ENCODE results near the gene SPATA24. TPM values are rescaled to one million over a fixed set of nuclear protein-coding genes. Genes with fewer than 3 reads are reported as not detected.
"Not testable (repeated sequence)": the region's sequence is repeated elsewhere in the genome, so short reads cannot be mapped to it uniquely, and the experiment has no call there.

Gene SPATA24
- polyA plus RNA-seq, 10 donors = 7.4 to 10.8 (median 10.3) TPM

GRCh38 chr5:139419226-139420192 is 15.6 kb upstream of the SPATA24 start:
- DNase-seq = no peak

GRCh38 chr5:139418793-139419192 is 14.9 kb upstream of the SPATA24 start:
- DNase-seq = no peak

- DNase-seq = peak in 2 of 3 donors; percentile 45 to 65
These were observed 13.3 kb upstream of the SPATA24 start for GRCh38 chr5:139417214-139417613.

DNA sequence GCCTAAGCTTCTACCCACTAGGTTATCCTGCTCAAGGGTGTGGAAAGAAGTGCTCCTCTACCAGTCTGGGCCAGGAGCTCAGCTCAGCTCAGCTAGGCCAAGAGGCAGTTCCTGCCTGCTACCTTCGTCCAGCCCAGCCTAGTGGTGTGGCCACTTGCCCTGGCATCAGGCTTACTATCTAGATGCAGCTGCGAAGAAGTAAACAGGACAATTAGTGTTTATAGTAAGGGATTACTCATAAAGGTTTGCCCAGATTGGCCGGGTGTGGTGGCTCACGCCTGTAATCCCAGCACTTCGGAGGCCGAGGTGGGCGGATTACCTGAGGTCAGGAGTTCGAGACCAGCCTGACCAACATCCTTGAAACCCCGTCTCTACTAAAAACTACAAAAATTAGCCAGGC is 12.8 kb upstream of the SPATA24 start:
- DNase-seq = no peak

DNA sequence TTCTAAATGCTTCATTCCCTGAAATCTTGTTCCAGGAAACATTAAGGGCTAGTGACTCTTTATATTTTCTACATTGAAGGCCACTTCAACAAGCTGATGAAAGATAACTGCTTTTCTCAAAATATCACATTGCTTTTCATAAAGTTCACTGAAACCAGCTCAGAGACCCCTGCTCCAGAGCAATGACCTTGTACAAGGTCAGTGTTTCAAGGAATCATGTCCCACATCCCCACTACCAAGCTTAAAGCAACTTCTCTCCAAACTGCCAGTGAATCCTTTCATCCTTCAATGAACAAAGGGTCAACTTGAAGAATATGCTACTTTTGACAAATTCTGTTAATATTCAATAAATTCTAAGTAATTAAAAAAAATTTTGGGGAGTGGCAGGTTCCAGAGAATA is 12.0 kb upstream of the SPATA24 start:
- no peak for DNase-seq

- DNase-seq = peak in 1 of 3 donors; percentile 39
These were observed 11.5 kb upstream of the SPATA24 start for GRCh38 chr5:139415221-139415861.

DNA sequence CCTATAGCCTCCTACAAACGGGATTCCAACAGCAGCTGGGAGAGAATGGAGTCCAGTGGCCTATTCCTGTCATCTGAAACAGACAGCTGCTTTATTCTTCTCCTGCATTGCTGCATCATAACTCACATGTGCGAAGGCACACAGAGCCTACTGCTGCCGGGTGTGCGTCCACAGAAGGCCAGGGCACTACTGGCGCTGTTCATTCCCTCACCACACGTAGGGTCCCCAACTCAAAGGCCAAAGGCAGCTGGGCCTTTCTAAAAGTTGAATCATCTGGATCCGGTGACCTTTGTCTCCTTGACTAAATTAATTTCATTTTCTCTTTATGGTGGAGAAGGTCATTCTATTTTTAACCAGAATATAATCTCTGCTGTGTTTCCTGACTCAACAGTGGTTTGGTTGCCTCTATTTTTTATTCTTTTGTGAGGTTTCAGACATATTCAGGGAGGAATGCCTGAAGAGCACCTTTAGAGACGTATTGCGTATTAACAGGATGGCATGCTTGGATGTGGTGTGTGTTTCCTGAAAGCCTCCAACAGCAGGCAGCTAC is 10.8 kb upstream of the SPATA24 start:
- peak; percentile 47 to 71 (median 69) for DNase-seq

- DNase-seq = no peak
These were observed 10.1 kb upstream of the SPATA24 start for GRCh38 chr5:139413963-139414362.

GRCh38 chr5:139413153-139413552 is 9.3 kb upstream of the SPATA24 start:
- DNase-seq = no peak

DNA sequence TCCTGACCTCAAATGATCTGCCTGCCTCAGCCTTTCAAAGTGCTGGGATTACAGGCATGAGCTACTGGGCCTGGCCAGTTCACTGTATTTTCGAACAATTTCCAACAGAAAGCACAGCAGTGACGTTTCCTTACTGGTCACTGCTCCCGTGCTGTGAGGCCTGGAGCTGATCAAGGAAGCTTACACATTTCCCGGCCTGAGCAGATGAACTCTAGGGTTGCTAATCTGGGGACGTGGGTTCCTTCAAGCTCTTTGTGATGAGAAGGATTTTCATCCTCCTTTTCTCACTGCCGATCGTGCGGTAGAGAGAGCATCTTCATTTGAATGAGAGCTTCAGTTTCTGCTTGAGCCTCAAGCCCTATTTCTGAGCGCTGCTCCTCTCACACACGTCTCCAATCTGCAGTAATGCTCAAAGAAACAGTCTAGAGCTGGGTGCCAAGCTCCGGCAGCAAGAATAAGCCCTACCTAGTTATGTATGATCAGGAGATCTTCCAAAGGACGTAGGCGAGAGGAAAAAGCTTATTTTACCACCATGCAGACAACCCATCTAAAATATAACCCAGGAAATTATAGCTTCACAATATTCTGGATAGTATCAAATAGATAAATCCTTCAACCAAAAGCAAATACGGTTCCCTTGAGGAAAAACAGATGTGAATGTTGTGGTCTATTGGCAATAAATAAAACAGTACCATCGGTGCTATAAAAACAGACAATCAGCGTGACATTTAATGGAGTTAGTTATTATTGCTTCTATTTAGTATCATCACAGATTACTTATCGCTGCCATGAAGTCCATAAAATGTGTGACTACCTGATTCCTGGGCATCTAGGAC is 7.3 kb upstream of the SPATA24 start:
- DNase-seq = no peak

- no peak for DNase-seq
These were observed 6.5 kb upstream of the SPATA24 start for GRCh38 chr5:139410121-139410992.

DNA sequence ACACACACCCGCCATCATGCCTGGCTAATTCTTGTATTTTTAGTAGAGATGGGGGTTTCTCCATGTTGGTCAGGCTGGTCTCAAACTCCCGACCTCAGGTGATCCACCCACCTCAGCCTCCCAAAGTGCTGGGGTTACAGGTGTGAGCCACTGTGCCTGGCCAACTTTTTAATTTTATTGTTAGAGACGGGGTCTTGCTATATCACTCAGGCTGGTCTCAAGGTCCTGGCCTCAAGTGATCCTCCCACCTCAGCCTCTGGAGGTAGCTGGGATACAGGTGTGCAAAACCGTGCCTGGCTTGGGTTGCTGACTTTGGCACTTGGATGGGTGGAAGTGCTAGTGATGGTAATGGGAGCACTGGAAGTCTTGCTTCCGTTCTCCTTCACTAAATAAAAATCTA is 5.2 kb upstream of the SPATA24 start:
- not testable (repeated sequence) for DNase-seq

DNA sequence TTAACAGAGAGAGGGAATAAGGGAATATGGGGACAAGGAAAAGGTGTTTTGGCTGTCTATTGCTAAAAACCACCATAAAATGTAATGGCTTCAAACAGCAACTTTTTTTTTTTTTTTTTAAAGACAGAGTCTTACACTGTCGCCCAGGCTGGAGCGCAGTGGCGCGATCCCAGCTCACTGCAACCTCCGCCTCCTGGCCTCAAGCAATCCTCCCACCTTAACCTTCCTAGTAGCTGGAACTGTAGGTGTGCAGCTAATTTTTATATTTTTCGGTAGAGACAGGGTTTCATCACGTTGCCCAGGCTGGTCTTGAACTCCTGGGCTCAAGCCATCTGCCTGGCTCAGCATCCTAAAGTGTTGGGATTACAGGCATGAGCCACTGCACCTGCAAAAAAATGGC is 4.3 kb upstream of the SPATA24 start:
- DNase-seq = no peak

GRCh38 chr5:139407517-139407916 is 3.6 kb upstream of the SPATA24 start:
- DNase-seq = no peak

GRCh38 chr5:139406963-139407362 is 3.1 kb upstream of the SPATA24 start:
- DNase-seq = no peak

GRCh38 chr5:139404484-139404840 is 573 bp upstream of the SPATA24 start:
- DNase-seq = no peak

DNA sequence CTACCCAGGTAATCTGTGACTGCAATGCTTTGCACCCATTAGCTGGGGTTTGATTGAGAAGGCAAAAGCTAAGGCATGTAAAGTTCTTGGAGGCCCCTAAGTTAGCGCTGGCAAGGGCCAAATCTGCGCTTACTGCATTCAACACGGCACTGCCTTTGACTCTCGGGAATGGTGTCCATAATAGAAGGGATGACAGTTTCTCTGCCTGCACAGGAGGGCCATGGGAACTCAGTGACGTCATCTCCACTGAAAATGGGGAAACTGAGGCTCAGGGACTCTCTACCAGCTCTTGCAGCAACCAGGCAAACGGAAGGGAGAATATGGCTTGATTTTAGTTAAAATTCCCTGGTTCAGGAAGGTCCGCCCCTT is 487 bp downstream of the SPATA24 start:
- no peak for DNase-seq

- no peak for DNase-seq
These were observed 1.2 kb downstream of the SPATA24 start for GRCh38 chr5:139402561-139403158.

DNA sequence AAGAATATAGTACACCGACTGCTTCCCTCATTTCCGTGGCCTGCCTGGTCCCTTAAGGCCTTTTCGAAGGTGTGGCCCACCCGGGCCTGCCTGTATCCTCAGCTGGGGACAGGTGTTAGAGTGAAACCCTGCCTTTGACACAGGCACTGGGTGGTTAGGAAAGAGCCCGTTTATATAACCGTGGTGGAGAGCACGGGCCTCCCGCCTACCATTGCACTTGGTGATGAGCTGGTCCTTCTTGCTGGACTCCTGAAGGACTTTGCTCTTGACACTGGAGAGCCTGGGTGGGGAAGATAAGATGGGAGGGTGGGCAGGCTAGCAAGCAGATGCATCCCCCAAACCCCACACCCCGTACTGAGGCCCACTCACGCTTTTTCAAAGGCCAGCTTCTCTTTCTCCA is 2.3 kb downstream of the SPATA24 start:
- no peak for DNase-seq

DNA sequence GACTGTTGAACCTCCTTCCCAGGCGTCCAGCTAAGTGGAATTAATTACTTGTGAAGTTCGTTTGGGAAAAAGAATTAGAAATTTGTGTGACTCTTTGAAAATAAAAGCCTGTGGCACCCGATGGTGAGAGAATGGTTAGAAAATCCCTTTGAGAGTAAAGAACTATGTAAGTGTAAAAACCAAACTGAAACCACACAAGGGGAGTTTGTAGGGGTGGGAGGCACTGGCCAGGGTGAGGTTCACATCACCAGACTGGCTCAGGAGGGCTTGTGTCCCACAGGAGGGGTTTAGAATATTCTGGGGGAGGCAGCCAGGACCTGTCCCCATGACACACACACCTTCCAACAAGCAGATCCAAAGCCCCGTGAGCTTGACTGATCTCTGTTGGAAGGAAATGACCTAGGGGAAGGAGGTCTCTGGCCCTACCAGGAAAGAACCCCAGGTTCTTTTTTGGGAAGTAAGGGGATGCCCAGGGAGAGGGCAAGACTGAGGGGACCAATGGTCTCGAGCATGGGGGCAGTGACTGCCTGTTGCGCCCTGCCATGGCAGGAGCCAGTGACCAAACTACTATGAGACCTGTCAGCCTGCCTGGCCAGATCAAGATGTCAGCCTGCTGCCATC is 4.3 kb downstream of the SPATA24 start:
- DNase-seq = no peak
